ENCODE results near the gene MEIOSIN.

DNA sequence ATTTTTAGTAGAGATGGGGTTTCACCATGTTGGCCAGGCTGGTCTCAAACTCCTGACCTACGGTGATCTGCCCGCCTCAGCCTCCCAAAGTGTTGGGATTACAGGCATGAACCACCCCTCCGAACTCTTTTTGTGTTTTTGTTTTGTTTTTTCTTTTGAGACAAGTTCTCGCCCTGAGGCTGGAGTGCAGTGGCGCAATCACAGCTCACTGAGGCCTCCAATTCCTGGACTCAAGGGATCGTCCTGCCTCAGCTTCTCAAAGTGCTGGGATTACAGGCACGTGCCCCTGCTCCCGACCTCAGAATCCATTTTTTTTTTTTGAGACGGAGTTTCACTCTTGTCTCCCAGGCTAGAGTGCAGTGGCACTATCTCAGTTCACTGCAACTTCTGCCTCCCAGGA lies 24.5 kb downstream of the MEIOSIN start:
- TF ChIP-seq, protein P1, sequence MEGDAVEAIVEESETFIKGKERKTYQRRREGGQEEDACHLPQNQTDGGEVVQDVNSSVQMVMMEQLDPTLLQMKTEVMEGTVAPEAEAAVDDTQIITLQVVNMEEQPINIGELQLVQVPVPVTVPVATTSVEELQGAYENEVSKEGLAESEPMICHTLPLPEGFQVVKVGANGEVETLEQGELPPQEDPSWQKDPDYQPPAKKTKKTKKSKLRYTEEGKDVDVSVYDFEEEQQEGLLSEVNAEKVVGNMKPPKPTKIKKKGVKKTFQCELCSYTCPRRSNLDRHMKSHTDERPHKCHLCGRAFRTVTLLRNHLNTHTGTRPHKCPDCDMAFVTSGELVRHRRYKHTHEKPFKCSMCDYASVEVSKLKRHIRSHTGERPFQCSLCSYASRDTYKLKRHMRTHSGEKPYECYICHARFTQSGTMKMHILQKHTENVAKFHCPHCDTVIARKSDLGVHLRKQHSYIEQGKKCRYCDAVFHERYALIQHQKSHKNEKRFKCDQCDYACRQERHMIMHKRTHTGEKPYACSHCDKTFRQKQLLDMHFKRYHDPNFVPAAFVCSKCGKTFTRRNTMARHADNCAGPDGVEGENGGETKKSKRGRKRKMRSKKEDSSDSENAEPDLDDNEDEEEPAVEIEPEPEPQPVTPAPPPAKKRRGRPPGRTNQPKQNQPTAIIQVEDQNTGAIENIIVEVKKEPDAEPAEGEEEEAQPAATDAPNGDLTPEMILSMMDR (conservative IDR thresholded peaks at IDR 0.05; ENCODE audit: low read length), result no peak
- TF ChIP-seq EZH2phosphoT487 (IDR thresholded peaks at IDR 0.05; ENCODE audit: borderline replicate concordance, low read depth, low read length), result no peak

All from OCI-LY7 (cell line).